Activated CD8-positive, alpha-beta memory T cell treated with anti-CD3 and anti-CD28 coated beads, Interleukin-2, amount 50 U/mL, for 48 hours (primary cell): ENCODE data around the gene NPTN.

Experiments
- DNase-seq: peaks from one replicate; pipeline ENCODE4 v3.0.0-alpha.2; 2020

The NPTN gene

GRCh38 chr15:73631915-73632669 is 1.1 kb downstream of the NPTN start:
- no peak for DNase-seq

- no peak for DNase-seq
Observed at GRCh38 chr15:73630921-73631362, 2.2 kb downstream of the NPTN start.

- DNase-seq = no peak
Observed at GRCh38 chr15:73629798-73630429, 3.3 kb downstream of the NPTN start.

GRCh38 chr15:73628976-73629797 is 4.0 kb downstream of the NPTN start:
- no peak for DNase-seq

- no peak for DNase-seq
Observed at GRCh38 chr15:73628102-73628501, 5.1 kb downstream of the NPTN start.

GRCh38 chr15:73626072-73626471 is 7.1 kb downstream of the NPTN start:
- DNase-seq = no peak

- no peak for DNase-seq
Observed at GRCh38 chr15:73624530-73624929, 8.7 kb downstream of the NPTN start.

GRCh38 chr15:73621286-73621826 is 11.8 kb downstream of the NPTN start:
- no peak for DNase-seq

GRCh38 chr15:73620078-73620477 is 13.1 kb downstream of the NPTN start:
- DNase-seq = no peak

GRCh38 chr15:73617913-73618312 is 15.3 kb downstream of the NPTN start:
- DNase-seq = no peak

GRCh38 chr15:73617301-73617831 is 15.8 kb downstream of the NPTN start:
- DNase-seq = no peak

- DNase-seq = no peak
Observed at GRCh38 chr15:73608941-73609340, 24.2 kb downstream of the NPTN start.

GRCh38 chr15:73608475-73608874 is 24.7 kb downstream of the NPTN start:
- no peak for DNase-seq

- no peak for DNase-seq
Observed at GRCh38 chr15:73607843-73608242, 25.3 kb downstream of the NPTN start.

- no peak for DNase-seq
Observed at GRCh38 chr15:73607405-73607804, 25.8 kb downstream of the NPTN start.

GRCh38 chr15:73605759-73606436 is 27.3 kb downstream of the NPTN start:
- DNase-seq = no peak

GRCh38 chr15:73604477-73604876 is 28.7 kb downstream of the NPTN start:
- DNase-seq = no peak

GRCh38 chr15:73602992-73603391 is 30.2 kb downstream of the NPTN start:
- no peak for DNase-seq

- DNase-seq = no peak
Observed at GRCh38 chr15:73602446-73602843, 30.7 kb downstream of the NPTN start.

- no peak for DNase-seq
Observed at GRCh38 chr15:73601451-73602445, 31.4 kb downstream of the NPTN start.
